ENCODE results near the gene RAB17.

The RAB17 gene

DNA sequence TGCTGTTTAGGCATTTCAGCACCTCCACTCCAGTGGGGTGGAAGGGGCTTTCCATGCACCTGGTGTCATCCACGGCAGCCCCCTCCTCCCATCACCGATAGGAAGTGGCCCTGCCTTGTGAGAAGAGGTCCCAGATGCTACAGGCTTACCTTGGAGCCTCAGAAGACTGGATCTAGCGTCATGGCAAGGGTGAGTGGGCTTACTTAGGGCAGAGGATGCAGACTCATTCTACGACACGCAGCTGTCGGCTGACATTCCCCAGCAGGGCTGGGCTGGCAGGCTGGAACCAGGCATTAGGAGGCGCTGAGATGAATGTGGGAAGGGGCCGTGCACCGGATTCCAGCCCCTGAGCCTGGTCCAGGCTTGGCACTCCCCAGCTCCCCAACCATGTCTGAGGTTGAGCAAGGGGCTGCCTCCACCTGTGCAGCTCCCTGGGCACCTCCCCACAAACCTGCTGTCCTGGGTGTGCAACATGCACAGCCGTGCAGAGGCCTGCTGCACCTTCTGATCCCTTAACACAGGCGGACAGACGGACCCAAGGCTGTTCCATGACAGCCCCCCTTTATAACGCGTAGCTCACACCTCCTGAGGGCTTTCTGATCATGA lies 25.9 kb downstream of the RAB17 start:
- Histone ChIP-seq H3K9me3 (ENCODE audit: low read length) (no peaks in the 10 kb centered on the region), H3K36me3 (ENCODE audit: insufficient read depth, low read length) (no peaks in the 10 kb centered on the region), H3K4me1 (ENCODE audit: insufficient read depth, low read length) (no peaks in the 10 kb centered on the region), H2AFZ (ENCODE audit: low read depth, low read length) (no peak overlapping the region), H3K4me3 (ENCODE audit: low read length) (no peak overlapping the region), H3K27me3 (ENCODE audit: insufficient read depth, low read length) (peaks cover 12% of the 10 kb centered on the region)

DNA sequence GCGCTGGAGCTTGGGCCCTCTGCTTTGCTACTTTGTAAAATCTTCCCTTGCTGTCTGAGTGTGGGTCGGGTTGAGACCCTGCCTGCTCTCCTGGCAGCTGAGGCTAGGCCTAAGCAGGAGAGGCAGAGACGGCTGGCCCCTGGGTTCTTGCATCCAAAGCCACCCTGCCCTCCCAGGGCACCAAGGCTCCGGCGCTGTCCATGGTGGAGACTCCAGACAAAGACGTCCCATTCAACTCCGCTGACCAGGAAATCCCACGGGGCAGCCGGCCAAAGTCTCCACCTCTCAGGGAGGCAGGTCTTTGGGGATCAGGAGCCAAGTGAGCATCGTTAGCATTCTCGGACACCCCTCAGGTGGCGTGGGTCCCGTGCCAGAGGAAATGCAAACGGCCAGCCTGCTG lies 26.7 kb downstream of the RAB17 start:
- Histone ChIP-seq H3K27me3 (ENCODE audit: insufficient read depth, low read length) (peaks cover 12% of the 10 kb centered on the region), H3K36me3 (ENCODE audit: insufficient read depth, low read length) (no peaks in the 10 kb centered on the region), H3K9me3 (ENCODE audit: low read length) (no peaks in the 10 kb centered on the region), H3K4me3 (ENCODE audit: low read length) (no peak overlapping the region), H3K4me1 (ENCODE audit: insufficient read depth, low read length) (no peaks in the 10 kb centered on the region), H2AFZ (ENCODE audit: low read depth, low read length) (no peak overlapping the region)

DNA sequence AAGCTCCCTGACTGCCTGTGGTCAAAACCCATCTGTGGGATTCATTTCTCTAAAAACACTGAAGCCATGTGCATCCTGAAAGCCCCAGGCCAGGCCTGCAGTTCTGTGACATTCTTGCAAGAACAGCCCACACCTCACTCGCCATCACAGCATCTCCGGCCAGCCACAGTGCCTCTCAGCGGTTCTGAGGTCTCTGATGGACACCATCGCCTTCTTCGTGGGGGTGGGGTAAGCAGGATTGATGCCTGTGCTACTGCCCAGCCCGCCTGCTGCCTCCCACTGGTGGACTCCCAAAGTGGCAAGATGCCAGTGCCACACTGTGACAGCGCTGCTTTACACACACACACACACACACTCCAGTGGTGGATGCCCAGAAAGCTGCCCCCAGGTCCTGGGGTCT lies 29.3 kb downstream of the RAB17 start:
- Histone ChIP-seq H3K27me3 (ENCODE audit: insufficient read depth, low read length) (peaks cover 12% of the 10 kb centered on the region), H3K9me3 (ENCODE audit: low read length) (no peaks in the 10 kb centered on the region), H3K4me3 (ENCODE audit: low read length) (no peak overlapping the region), H3K36me3 (ENCODE audit: insufficient read depth, low read length) (no peaks in the 10 kb centered on the region), H2AFZ (ENCODE audit: low read depth, low read length) (no peak overlapping the region), H3K4me1 (ENCODE audit: insufficient read depth, low read length) (no peaks in the 10 kb centered on the region)

DNA sequence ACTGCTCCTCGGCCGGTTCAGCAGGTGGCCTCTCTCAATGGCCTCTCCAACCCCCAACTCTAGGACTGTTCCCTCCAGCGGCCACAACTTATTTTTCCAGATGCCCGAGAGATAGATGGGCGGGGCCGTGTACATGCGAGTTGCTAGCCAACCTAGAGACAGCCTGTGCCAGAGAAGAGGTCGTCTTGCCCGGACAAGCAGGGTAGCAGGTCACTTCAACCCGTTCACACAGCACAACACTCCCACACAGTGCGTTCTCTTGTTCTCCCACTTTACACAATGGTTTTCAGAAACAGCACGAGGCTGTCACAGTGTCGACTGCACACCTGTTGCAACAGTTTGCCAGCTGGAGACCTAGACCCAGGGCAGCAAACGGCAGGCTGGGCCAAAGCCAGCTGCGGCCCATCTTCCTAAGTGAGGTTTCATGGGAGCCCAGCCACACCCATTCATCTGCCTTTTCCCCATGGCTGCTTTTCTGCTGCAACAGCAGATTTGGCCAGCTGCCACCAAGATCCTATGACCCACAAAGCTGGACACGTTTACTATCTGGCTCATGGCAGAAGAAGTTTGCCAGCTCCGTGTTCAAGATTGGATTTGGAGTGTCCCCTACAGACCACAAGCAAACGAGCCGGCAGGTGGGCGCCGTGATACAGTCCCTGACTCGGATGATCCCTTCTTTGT lies 31.4 kb downstream of the RAB17 start:
- Histone ChIP-seq H3K4me3 (ENCODE audit: low read length) (no peak overlapping the region), H3K4me1 (ENCODE audit: insufficient read depth, low read length) (no peaks in the 10 kb centered on the region), H3K36me3 (ENCODE audit: insufficient read depth, low read length) (no peaks in the 10 kb centered on the region), H3K27me3 (ENCODE audit: insufficient read depth, low read length) (peaks cover 9% of the 10 kb centered on the region), H3K9me3 (ENCODE audit: low read length) (no peaks in the 10 kb centered on the region), H2AFZ (ENCODE audit: low read depth, low read length) (no peak overlapping the region)

DNA sequence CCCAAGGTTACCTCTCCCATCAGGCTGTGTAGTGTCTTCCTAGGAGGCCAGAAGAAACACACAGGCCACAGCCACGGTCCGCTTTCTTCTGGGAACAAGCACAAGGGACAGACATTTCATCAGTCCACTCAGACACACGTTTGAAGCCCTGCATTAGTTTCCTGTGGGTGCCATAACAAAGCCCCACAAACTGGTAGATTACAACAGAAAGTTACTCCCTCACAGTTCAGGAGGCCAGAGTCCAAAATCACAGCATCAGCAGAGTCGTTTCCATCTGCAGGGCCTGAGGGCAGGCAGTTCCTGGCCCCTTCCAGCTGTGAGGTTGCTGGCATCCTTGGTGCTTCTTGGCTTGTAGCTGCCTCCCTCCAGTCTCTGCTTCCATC lies 32.9 kb downstream of the RAB17 start:
- Histone ChIP-seq H3K4me3 (ENCODE audit: low read length) (no peak overlapping the region), H3K36me3 (ENCODE audit: insufficient read depth, low read length) (no peaks in the 10 kb centered on the region), H3K9me3 (ENCODE audit: low read length) (peaks cover 4% of the 10 kb centered on the region), H3K27me3 (ENCODE audit: insufficient read depth, low read length) (peaks cover 2% of the 10 kb centered on the region), H3K4me1 (ENCODE audit: insufficient read depth, low read length) (no peaks in the 10 kb centered on the region), H2AFZ (ENCODE audit: low read depth, low read length) (no peak overlapping the region)

DNA sequence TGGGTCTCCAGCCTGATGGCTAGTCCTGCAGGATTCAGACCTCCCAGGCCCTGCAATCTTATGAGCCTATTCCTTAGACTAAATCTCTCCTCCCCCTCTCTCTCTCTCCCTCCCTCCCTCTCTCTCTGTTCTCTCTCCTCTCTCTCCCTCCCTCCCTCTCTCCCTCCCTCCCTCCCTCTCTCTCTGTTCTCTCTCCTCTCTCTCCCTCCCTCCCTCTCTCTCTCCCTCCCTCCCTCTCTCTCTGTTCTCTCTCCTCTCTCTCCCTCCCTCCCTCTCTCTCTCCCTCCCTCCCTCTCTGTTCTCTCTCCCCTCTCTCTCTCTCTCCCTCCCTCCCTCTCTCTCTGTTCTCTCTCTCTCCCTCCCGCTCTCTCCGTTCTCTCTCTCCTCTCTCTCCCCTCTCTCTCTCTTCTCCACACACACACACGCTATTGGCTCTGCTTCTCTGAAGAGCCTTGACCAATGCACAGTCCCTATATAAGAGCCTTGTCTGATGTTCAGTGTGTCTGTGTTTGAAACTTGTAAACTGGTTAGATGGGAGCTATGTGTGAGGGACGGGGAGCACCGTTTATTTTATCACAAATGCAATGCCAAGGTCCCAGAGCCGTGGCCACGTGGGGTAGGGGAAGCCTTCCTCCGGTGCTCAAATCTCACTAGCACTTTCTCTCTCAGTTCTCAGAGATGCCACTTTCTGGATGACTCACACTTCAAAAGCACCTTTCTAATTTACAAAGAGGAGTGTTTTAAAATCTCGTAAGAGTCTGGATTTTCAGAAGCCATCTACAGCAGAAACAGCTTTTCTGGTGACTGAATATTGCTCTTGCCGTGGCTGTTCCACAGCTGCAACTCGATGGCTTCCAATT lies 33.5 kb downstream of the RAB17 start:
- Histone ChIP-seq H3K9me3 (ENCODE audit: low read length) (peaks cover 4% of the 10 kb centered on the region), H2AFZ (ENCODE audit: low read depth, low read length) (no peak overlapping the region), H3K27me3 (ENCODE audit: insufficient read depth, low read length) (peaks cover 2% of the 10 kb centered on the region), H3K36me3 (ENCODE audit: insufficient read depth, low read length) (no peaks in the 10 kb centered on the region), H3K4me1 (ENCODE audit: insufficient read depth, low read length) (no peaks in the 10 kb centered on the region), H3K4me3 (ENCODE audit: low read length) (no peak overlapping the region)

DNA sequence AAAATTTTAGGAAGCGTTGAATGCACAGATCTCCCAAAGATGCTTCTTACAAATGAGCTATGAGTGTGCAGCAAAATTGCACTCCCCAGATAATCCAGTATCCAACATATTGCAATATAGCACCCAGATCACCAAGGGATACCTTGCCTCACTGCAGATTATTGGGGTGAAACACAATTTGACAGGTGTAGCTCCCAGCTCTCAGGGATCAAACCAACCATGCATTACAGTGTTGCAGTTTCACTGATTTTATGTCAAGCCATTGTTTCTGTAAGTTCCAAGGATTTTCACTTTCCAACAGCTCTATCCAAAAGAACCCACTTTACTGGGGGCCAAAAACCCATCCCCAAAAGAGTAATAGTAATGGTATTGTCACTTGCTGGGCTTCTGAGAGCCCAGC lies 35.0 kb downstream of the RAB17 start:
- H3K36me3 ChIP-seq (ENCODE audit: insufficient read depth, low read length): no peaks in the 10 kb centered on the region
- H3K4me1 ChIP-seq (ENCODE audit: insufficient read depth, low read length): no peaks in the 10 kb centered on the region
- no peak overlapping the region for H3K4me3 ChIP-seq (ENCODE audit: low read length)
- H3K27me3 ChIP-seq (ENCODE audit: insufficient read depth, low read length): peaks cover 2% of the 10 kb centered on the region
- peaks cover 4% of the 10 kb centered on the region for H3K9me3 ChIP-seq (ENCODE audit: low read length)
- H2AFZ ChIP-seq (ENCODE audit: low read depth, low read length): no peak overlapping the region

DNA sequence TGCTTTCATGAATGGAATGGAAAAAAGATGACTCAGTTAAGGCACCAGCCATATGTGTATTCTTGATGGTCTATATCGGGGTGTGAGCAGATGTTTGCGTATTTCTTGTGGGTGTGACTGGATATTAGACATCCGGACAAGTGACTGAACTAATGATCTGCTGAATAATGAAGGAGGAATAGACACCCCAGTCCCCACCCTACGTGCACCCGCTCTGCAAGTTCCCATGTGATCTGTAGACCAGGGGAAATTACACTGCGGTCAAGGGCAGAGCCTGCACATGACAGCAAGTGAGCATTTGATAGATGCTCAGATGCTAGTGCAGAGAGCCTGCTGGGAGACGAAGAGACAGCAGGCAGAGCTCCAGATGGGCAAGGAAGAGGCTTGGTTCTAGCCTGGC lies 36.6 kb downstream of the RAB17 start:
- H3K9me3 ChIP-seq (ENCODE audit: low read length): peaks cover 4% of the 10 kb centered on the region

DNA sequence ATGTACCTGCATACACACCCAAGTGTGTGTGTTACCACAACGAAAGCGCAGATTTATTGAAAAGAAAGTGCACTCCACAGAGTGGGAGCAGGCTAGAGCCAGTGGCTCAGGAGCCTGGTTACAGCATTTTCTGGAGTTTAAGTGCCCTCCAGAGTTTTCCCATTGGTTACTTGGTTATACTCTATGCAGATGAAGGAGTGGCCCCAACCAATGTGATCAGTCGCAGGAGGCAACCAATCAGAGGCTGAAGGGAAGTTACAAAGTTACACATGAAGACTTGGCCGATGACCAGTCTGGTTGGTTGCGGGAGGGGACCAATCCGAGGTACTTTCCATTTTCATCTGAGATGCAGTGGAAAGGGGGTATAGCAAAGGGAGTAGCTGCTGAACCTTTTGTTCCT lies 37.6 kb downstream of the RAB17 start:
- no peak overlapping the region for H2AFZ ChIP-seq (ENCODE audit: low read depth, low read length)
- peaks cover 3% of the 10 kb centered on the region for H3K27me3 ChIP-seq (ENCODE audit: insufficient read depth, low read length)
- H3K4me1 ChIP-seq (ENCODE audit: insufficient read depth, low read length): no peaks in the 10 kb centered on the region
- no peaks in the 10 kb centered on the region for H3K36me3 ChIP-seq (ENCODE audit: insufficient read depth, low read length)
- no peak overlapping the region for H3K4me3 ChIP-seq (ENCODE audit: low read length)
- peaks cover 4% of the 10 kb centered on the region for H3K9me3 ChIP-seq (ENCODE audit: low read length)

More for the DNA sequence above, 36.6 kb downstream of the RAB17 start:
- H3K4me3 ChIP-seq (ENCODE audit: low read length): no peak overlapping the region
- H3K27me3 ChIP-seq (ENCODE audit: insufficient read depth, low read length): peaks cover 3% of the 10 kb centered on the region
- H3K36me3 ChIP-seq (ENCODE audit: insufficient read depth, low read length): no peaks in the 10 kb centered on the region
- H3K4me1 ChIP-seq (ENCODE audit: insufficient read depth, low read length): no peaks in the 10 kb centered on the region
- no peak overlapping the region for H2AFZ ChIP-seq (ENCODE audit: low read depth, low read length)

DNA sequence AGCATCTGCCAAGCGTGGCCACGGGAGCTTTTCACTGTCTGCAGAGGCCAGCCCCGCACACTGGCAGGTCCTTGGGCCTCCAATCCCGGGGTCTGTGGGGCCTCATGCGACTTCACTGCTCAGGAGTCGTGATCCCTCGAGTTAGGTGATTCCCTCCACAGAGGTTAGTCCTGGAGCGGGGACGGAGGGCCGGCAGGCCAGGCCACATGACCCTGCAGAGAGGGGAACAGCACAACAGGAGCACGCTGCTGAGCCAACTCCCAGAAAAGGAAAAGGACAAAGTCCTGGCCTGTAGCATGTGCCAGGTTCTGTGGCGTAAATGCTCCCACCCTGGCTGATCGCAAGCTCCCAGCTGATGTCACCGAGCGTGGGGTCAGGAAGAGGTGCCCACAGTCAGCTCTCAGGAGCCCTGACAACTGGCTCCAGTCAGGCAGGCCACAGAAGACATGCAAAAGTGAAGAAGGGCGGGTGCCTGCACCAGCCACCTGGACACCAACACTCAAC lies 39.4 kb downstream of the RAB17 start:
- Histone ChIP-seq H3K36me3 (ENCODE audit: insufficient read depth, low read length) (no peaks in the 10 kb centered on the region), H3K9me3 (ENCODE audit: low read length) (peaks cover 4% of the 10 kb centered on the region)

DNA sequence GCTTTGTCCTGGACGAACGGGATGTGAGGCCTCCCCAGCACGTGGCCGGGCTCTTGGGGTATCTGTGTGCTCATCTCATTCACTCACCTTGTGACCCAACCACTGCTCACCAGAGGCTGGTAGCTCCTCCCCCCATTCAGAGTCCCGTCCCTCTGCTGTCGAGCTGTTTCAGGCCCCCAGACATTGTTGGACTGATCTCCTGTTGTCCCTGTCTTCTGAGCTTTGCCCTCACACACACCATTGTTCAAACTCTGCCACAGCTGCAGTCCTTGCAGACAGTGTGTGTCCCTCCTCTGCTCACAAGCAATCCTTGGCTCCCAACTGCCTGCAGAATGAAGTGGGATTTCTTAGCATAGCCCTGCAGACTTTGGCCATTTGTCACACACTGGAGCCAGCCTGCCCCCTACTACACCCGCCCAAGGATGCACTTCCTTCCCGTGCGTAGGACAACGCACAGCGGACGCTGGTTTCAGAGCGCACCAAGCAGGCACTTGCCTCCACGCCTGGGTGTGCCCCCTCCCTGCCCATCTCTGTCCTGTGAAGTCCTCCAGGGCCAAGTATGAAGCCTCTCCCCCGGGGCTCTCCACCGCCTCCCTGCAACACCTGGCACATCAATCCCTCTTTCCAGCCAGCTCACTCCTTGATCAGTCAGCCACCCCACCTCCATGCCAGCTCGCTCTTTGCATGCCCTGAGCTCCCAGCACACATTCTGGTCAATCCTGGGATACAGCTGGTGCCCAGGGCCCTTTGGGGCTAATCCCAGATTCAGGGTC lies 40.7 kb downstream of the RAB17 start:
- Histone ChIP-seq H3K9me3 (ENCODE audit: low read length) (peaks cover 4% of the 10 kb centered on the region), H3K4me3 (ENCODE audit: low read length) (no peak overlapping the region), H3K27me3 (ENCODE audit: insufficient read depth, low read length) (peaks cover 5% of the 10 kb centered on the region), H3K4me1 (ENCODE audit: insufficient read depth, low read length) (no peaks in the 10 kb centered on the region), H3K36me3 (ENCODE audit: insufficient read depth, low read length) (no peaks in the 10 kb centered on the region), H2AFZ (ENCODE audit: low read depth, low read length) (no peak overlapping the region)

More for the DNA sequence above, 39.4 kb downstream of the RAB17 start:
- H2AFZ ChIP-seq (ENCODE audit: low read depth, low read length): no peak overlapping the region
- peaks cover 5% of the 10 kb centered on the region for H3K27me3 ChIP-seq (ENCODE audit: insufficient read depth, low read length)
- no peaks in the 10 kb centered on the region for H3K4me1 ChIP-seq (ENCODE audit: insufficient read depth, low read length)
- no peak overlapping the region for H3K4me3 ChIP-seq (ENCODE audit: low read length)

DNA sequence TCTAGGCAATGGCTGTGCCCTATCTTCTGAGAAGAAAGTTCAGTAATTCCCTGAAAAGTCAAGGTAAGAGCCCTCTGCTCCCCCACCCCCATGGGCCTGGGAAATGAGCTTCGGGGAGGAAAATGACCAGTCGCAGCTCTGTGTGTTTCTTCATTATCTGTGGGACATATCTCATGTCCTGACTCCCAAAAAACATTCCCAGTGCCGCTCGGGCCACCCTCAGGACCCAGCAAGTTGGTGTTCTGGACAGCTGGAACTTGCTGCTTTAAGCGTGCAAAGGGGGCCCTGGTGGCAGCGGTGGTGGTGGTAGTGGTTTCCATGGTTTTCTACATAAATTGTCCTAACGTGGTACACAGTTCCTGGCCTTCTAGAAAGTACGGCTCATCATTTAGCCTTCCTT lies 41.3 kb downstream of the RAB17 start:
- no peaks in the 10 kb centered on the region for H3K36me3 ChIP-seq (ENCODE audit: insufficient read depth, low read length)
- no peaks in the 10 kb centered on the region for H3K4me1 ChIP-seq (ENCODE audit: insufficient read depth, low read length)
- peaks cover 5% of the 10 kb centered on the region for H3K27me3 ChIP-seq (ENCODE audit: insufficient read depth, low read length)
- no peak overlapping the region for H3K4me3 ChIP-seq (ENCODE audit: low read length)
- H2AFZ ChIP-seq (ENCODE audit: low read depth, low read length): no peak overlapping the region
- H3K9me3 ChIP-seq (ENCODE audit: low read length): peaks cover 4% of the 10 kb centered on the region
